Neutrophil (primary cell): ENCODE measurements around the gene PLD3.
"Not testable (repeated sequence)": the region's sequence is repeated elsewhere in the genome, so short reads cannot be mapped to it uniquely, and the experiment has no call there.

Source experiments
- H3K27ac ChIP-seq: fragments of 200-600 bp; sonication (generic); 2 replicates; pipeline ENCODE4 v1.5.1; 2016; ENCODE audit warnings: mild to moderate bottlenecking, moderate library complexity
- H3K27me3 ChIP-seq: fragments of 200-600 bp; sonication (generic); 2 replicates; pipeline ENCODE4 v1.6.0; 2016; ENCODE audit warnings: mild to moderate bottlenecking
- H3K36me3 ChIP-seq: fragments of 200-600 bp; sonication (generic); 2 replicates; pipeline ENCODE4 v1.5.1; 2017
- H3K4me1 ChIP-seq, 2 experiments: fragments of 200-600 bp in 1 of 2; sonication (generic) in 1 of 2; 1 replicate in 1 of 2; 2 replicates in 1 of 2; pipeline versions ENCODE4 v1.5.1 to v1.6.1; 2013 to 2016; ENCODE audit warnings: low read depth in 1 of 2, low read length in 1 of 2, mild to moderate bottlenecking in 1 of 2, moderate library complexity in 1 of 2; ENCODE audit not compliant: control insufficient read depth in 1 of 2, insufficient read depth in 1 of 2
- H3K4me3 ChIP-seq, 2 experiments: fragments of 200-600 bp in 1 of 2; sonication (generic) in 1 of 2; 1 replicate in 1 of 2; 2 replicates in 1 of 2; pipeline ENCODE4 v1.5.1; 2013 to 2016; ENCODE audit warnings: low read depth in 1 of 2, low read length in 1 of 2, mild to moderate bottlenecking in 1 of 2, moderate library complexity in 1 of 2
- H3K9me3 ChIP-seq: fragments of 200-600 bp; sonication (generic); 2 replicates; pipeline ENCODE4 v1.5.1; 2016
- TF ChIP-seq, protein P1 (sequence below): fragments of 200-600 bp; sonication (generic); IDR thresholded peaks from 2 replicates; pipeline ENCODE4 v1.5.1; 2016; ENCODE audit warnings: antibody characterized with exemption

Gene PLD3

GRCh38 chr19:40366697-40367561 lies 18.4 kb downstream of the PLD3 start:
- Histone ChIP-seq H3K27ac (peak overlapping the region; percentile 20), H3K4me3 (no peak overlapping the region), H3K27me3 (no peaks in the 10 kb centered on the region), H3K4me1 (peaks cover 13 to 17% of the 10 kb centered on the region in 2 experiments), H3K36me3 (peaks cover 32% of the 10 kb centered on the region), H3K9me3 (no peaks in the 10 kb centered on the region)
- TF ChIP-seq, protein P1, sequence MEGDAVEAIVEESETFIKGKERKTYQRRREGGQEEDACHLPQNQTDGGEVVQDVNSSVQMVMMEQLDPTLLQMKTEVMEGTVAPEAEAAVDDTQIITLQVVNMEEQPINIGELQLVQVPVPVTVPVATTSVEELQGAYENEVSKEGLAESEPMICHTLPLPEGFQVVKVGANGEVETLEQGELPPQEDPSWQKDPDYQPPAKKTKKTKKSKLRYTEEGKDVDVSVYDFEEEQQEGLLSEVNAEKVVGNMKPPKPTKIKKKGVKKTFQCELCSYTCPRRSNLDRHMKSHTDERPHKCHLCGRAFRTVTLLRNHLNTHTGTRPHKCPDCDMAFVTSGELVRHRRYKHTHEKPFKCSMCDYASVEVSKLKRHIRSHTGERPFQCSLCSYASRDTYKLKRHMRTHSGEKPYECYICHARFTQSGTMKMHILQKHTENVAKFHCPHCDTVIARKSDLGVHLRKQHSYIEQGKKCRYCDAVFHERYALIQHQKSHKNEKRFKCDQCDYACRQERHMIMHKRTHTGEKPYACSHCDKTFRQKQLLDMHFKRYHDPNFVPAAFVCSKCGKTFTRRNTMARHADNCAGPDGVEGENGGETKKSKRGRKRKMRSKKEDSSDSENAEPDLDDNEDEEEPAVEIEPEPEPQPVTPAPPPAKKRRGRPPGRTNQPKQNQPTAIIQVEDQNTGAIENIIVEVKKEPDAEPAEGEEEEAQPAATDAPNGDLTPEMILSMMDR: no peak

DNA sequence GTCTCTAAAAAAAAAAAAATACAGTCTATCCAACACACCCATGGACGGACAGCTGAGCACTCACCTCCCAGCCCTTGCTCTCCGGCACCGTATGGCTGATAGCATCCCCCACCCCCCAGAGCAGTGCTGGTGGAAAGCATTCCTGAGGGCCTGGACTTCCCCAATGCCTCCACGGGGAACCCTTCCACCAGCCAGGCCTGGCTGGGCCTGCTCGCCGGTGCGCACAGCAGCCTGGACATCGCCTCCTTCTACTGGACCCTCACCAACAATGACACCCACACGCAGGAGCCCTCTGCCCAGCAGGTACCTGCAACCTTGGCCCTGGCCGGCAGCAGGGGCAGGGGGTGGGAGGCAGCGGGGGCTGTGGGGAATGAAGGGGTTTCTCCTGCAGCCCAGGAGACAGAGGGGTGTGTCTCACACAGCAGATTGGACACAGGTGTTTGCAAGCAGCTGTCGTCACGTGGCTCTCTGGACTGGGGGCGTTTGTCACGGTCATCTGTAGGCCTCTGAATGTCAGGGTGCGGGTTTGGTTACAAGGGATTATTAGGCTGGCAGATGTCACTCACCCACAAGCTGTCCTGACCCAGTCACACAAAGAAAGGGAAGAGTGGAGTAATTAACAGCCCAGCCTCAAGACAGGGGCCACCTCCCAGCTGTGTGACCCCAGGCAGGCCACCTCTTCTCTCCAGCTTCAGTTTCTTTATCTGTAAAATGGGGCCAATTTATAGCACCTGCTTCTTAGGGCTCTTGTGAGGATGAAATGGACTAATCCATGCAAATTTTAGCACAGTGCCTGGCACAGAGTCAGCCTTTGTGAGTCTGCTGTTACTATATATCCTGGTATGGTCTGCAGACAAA lies 19.3 kb downstream of the PLD3 start:
- H3K9me3 ChIP-seq: no peaks in the 10 kb centered on the region
- peaks cover 13 to 17% of the 10 kb centered on the region in 2 experiments for H3K4me1 ChIP-seq
- H3K27me3 ChIP-seq: no peaks in the 10 kb centered on the region
- H3K4me3 ChIP-seq: no peak overlapping the region
- peaks cover 36% of the 10 kb centered on the region for H3K36me3 ChIP-seq
- no peak overlapping the region for H3K27ac ChIP-seq
- TF ChIP-seq, protein P1: no peak

DNA sequence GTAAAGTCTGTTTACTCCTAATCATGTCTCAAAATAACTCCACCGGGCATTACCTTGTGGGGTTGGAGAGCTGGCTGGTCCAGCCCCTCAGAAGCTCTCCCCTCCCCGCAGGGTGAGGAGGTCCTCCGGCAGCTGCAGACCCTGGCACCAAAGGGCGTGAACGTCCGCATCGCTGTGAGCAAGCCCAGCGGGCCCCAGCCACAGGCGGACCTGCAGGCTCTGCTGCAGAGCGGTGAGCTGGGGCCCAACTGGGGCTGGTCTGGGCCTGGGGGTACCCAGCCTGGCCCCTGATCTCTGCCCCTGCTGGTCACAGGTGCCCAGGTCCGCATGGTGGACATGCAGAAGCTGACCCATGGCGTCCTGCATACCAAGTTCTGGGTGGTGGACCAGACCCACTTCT lies 21.3 kb downstream of the PLD3 start:
- peaks cover 13 to 17% of the 10 kb centered on the region in 2 experiments for H3K4me1 ChIP-seq
- H3K36me3 ChIP-seq: peaks cover 45% of the 10 kb centered on the region
- TF ChIP-seq, protein P1: no peak
- H3K4me3 ChIP-seq: no peak overlapping the region
- no peak overlapping the region for H3K27ac ChIP-seq
- H3K9me3 ChIP-seq: no peaks in the 10 kb centered on the region
- no peaks in the 10 kb centered on the region for H3K27me3 ChIP-seq

GRCh38 chr19:40370253-40370652 lies 21.8 kb downstream of the PLD3 start:
- H3K27ac ChIP-seq, H3K27me3 ChIP-seq, H3K9me3 ChIP-seq, H3K4me3 ChIP-seq: not testable (repeated sequence)
- peaks cover 46% of the 10 kb centered on the region for H3K36me3 ChIP-seq
- peaks cover 10 to 13% of the 10 kb centered on the region in 2 experiments for H3K4me1 ChIP-seq

DNA sequence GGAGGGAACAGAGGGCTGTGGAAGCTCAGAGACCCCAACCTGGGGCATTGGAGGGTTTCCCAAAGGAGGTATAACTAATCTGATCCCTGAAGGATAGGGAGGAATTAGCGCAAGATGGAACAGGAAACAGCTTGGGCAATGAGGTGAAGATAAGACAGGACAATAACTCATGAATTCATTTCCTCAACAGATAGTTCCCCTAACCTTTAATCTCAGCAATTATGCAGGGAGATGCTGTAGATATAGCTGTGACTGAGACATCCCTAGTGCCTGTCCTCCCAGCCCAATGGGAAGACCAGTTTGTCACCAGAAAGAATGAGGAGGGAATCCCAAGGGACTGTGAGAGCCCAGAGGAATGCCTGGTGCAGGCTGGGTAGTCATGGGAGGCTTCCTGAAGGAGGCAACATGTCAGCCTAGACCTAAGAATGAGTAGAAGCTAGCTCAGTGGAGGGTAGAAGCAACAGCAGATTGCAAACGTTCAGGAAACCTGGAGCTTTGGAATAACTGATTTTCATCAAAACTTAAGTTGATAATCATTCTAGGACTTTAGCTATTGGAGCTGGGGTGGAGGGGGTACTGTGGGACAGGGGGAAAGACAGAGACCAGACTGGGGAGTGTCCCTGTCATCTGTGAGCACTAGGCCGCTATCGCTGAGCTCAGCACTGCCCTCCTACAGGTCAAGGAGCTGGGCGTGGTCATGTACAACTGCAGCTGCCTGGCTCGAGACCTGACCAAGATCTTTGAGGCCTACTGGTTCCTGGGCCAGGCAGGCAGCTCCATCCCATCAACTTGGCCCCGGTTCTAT lies 22.7 kb downstream of the PLD3 start:
- H3K9me3 ChIP-seq: no peaks in the 10 kb centered on the region
- H3K27me3 ChIP-seq: no peaks in the 10 kb centered on the region
- H3K4me3 ChIP-seq: no peak overlapping the region
- H3K4me1 ChIP-seq: peaks cover 3 to 4% of the 10 kb centered on the region in 2 experiments
- TF ChIP-seq, protein P1: no peak
- H3K36me3 ChIP-seq: peaks cover 46% of the 10 kb centered on the region
- no peak overlapping the region for H3K27ac ChIP-seq
